TTC549 (cell line): ENCODE measurements around the gene WDR59.
"Not testable (repeated sequence)": the region's sequence is repeated elsewhere in the genome, so short reads cannot be mapped to it uniquely, and the experiment has no call there.

Experiments
- FAIRE-seq: peaks from 2 replicates; lab custom pipeline; 2012; peaks lifted over from hg19 to GRCh38; lab: Jason Lieb, UNC

The WDR59 gene

GRCh38 chr16:74852500-74852875, 132.4 kb downstream of the WDR59 start:
- no peak for FAIRE-seq

GRCh38 chr16:74850027-74850426, 134.9 kb downstream of the WDR59 start:
- no peak for FAIRE-seq

- FAIRE-seq, result no peak
Observed at GRCh38 chr16:74847202-74847601, 137.7 kb downstream of the WDR59 start.

GRCh38 chr16:74846714-74847113, 138.2 kb downstream of the WDR59 start:
- FAIRE-seq, result no peak

- FAIRE-seq, result no peak
Observed at GRCh38 chr16:74844041-74844980, 140.6 kb downstream of the WDR59 start.

GRCh38 chr16:74843381-74844035, 141.4 kb downstream of the WDR59 start:
- FAIRE-seq, result not testable (repeated sequence)

GRCh38 chr16:74842413-74842812, 142.5 kb downstream of the WDR59 start:
- FAIRE-seq, result no peak

- no peak for FAIRE-seq
Observed at GRCh38 chr16:74841904-74842303, 143.0 kb downstream of the WDR59 start.

GRCh38 chr16:74841469-74841868, 143.5 kb downstream of the WDR59 start:
- FAIRE-seq, result no peak

GRCh38 chr16:74837056-74837455, 147.9 kb downstream of the WDR59 start:
- no peak for FAIRE-seq

- no peak for FAIRE-seq
Observed at GRCh38 chr16:74836111-74836671, 148.7 kb downstream of the WDR59 start.

- FAIRE-seq, result no peak
Observed at GRCh38 chr16:74832228-74832627, 152.7 kb downstream of the WDR59 start.

GRCh38 chr16:74831467-74831866, 153.5 kb downstream of the WDR59 start:
- FAIRE-seq, result no peak

GRCh38 chr16:74830648-74831047, 154.3 kb downstream of the WDR59 start:
- FAIRE-seq, result no peak

- no peak for FAIRE-seq
Observed at GRCh38 chr16:74829637-74830036, 155.3 kb downstream of the WDR59 start.

GRCh38 chr16:74825941-74826340, 159.0 kb downstream of the WDR59 start:
- no peak for FAIRE-seq

GRCh38 chr16:74825016-74825415, 159.9 kb downstream of the WDR59 start:
- FAIRE-seq, result no peak
